Measurements from ENCODE around the gene ASCC3.

Gene ASCC3

GRCh38 chr6:100905067-100905466 is 23.9 kb upstream of the ASCC3 start:
- Histone ChIP-seq H3K36me3 (no peaks in the 10 kb centered on the region), H3K4me1 (ENCODE audit: control insufficient read depth in 1 of 2, insufficient read depth in 1 of 2, low read depth in 1 of 2, low read length in 1 of 2) (no peaks in the 10 kb centered on the region), H3K27ac (no peak overlapping the region), H3K4me3 (ENCODE audit: low read depth in 1 of 2, low read length in 1 of 2) (no peak overlapping the region), H3K9me3 (no peaks in the 10 kb centered on the region), H3K27me3 (no peaks in the 10 kb centered on the region)
- TF ChIP-seq, protein P1, sequence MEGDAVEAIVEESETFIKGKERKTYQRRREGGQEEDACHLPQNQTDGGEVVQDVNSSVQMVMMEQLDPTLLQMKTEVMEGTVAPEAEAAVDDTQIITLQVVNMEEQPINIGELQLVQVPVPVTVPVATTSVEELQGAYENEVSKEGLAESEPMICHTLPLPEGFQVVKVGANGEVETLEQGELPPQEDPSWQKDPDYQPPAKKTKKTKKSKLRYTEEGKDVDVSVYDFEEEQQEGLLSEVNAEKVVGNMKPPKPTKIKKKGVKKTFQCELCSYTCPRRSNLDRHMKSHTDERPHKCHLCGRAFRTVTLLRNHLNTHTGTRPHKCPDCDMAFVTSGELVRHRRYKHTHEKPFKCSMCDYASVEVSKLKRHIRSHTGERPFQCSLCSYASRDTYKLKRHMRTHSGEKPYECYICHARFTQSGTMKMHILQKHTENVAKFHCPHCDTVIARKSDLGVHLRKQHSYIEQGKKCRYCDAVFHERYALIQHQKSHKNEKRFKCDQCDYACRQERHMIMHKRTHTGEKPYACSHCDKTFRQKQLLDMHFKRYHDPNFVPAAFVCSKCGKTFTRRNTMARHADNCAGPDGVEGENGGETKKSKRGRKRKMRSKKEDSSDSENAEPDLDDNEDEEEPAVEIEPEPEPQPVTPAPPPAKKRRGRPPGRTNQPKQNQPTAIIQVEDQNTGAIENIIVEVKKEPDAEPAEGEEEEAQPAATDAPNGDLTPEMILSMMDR (IDR thresholded peaks at IDR 0.05) = no peak

DNA sequence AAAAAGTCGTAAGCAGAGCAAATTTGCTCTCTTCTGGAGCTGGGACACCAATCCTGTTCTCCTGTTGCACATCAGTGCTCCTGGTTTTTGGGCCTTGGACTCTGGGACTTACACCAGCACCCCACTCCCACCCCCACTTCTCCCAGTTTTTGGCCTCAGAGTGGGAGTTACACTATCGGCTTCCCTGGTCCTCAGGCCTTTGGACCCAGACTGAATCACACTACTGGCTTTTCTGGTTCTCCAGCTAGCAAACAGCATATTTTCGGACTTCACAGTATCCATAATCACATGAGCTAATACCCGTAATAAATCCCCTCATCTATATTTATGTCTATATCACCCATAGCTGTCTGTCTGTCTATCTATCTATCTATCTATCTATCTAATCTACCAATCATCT is 23.2 kb upstream of the ASCC3 start:
- H3K27me3 ChIP-seq = no peaks in the 10 kb centered on the region
- no peaks in the 10 kb centered on the region for H3K36me3 ChIP-seq
- H3K4me1 ChIP-seq (ENCODE audit: control insufficient read depth in 1 of 2, insufficient read depth in 1 of 2, low read depth in 1 of 2, low read length in 1 of 2) = no peaks in the 10 kb centered on the region
- TF ChIP-seq, protein P1 (IDR thresholded peaks at IDR 0.05) = no peak
- H3K27ac ChIP-seq = no peak overlapping the region
- no peak overlapping the region for H3K4me3 ChIP-seq (ENCODE audit: low read depth in 1 of 2, low read length in 1 of 2)
- H3K9me3 ChIP-seq = no peaks in the 10 kb centered on the region

DNA sequence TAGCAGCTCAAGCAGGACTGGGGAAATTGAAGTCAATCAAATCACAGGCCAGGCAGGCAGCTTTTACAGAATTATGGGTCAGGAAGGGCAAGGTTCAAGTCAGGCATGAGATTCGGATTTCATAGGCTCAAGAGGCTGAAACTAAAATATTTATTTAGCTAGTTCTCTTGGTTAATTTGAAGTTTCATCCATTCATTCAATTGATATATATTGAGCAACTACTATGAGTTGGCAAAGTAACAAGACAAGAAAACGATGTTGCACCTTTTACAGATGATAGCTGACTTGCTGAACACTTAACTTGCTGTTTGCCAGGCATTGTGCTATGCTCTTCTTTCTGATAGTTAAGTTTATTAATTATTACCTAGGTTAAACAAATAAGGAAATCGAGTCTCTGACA is 20.5 kb upstream of the ASCC3 start:
- Histone ChIP-seq H3K4me1 (ENCODE audit: control insufficient read depth in 1 of 2, insufficient read depth in 1 of 2, low read depth in 1 of 2, low read length in 1 of 2) (no peaks in the 10 kb centered on the region), H3K27ac (no peak overlapping the region), H3K27me3 (no peaks in the 10 kb centered on the region), H3K4me3 (ENCODE audit: low read depth in 1 of 2, low read length in 1 of 2) (no peak overlapping the region), H3K9me3 (no peaks in the 10 kb centered on the region), H3K36me3 (no peaks in the 10 kb centered on the region)
- TF ChIP-seq, protein P1 (IDR thresholded peaks at IDR 0.05) = no peak

DNA sequence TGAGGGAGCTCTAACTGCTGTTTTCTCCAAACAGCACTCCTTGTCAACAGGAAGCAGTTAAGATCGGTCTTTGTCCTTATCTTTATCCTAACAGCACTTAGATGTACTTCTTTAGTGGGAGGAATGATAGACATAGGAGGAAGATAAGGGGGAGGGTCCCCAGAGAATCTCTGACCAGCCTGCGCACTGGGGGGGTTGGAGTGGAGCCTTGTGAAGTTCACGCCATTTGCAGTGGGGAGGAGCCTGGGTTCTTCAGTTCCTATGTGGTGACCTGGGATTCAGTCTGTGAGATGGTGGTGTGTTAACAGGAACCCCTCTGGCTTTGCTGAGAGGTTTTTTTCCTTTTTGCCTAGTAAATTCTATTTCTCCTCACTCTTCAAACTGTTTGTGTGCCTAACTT is 18.1 kb upstream of the ASCC3 start:
- Histone ChIP-seq H3K27ac (no peak overlapping the region), H3K4me1 (ENCODE audit: control insufficient read depth in 1 of 2, insufficient read depth in 1 of 2, low read depth in 1 of 2, low read length in 1 of 2) (no peaks in the 10 kb centered on the region), H3K4me3 (ENCODE audit: low read depth in 1 of 2, low read length in 1 of 2) (no peak overlapping the region), H3K27me3 (no peaks in the 10 kb centered on the region), H3K36me3 (no peaks in the 10 kb centered on the region), H3K9me3 (no peaks in the 10 kb centered on the region)
- TF ChIP-seq, protein P1 (IDR thresholded peaks at IDR 0.05) = no peak

DNA sequence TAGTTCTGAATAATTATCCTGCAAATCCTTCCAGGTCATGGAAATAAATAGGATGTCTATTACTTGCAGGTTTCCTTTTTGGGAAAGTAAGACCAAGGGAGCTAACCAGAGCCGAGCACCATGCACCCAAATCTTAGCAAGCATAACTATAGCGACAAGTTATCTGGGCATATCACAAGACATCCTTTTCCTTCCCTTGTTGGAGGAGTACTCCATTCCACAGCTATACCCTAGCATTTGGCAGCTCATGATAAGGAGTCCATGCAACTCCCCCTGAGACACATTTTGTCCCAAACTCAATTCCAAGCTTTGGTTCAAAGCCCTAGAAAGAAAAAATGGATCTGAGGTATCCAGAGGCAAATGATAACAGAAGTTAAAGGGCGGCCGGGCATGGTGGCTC is 16.5 kb upstream of the ASCC3 start:
- no peak overlapping the region for H3K4me3 ChIP-seq (ENCODE audit: low read depth in 1 of 2, low read length in 1 of 2)
- TF ChIP-seq, protein P1 (IDR thresholded peaks at IDR 0.05) = no peak
- no peak overlapping the region for H3K27ac ChIP-seq
- H3K36me3 ChIP-seq = no peaks in the 10 kb centered on the region
- no peaks in the 10 kb centered on the region for H3K4me1 ChIP-seq (ENCODE audit: control insufficient read depth in 1 of 2, insufficient read depth in 1 of 2, low read depth in 1 of 2, low read length in 1 of 2)
- no peaks in the 10 kb centered on the region for H3K27me3 ChIP-seq
- no peaks in the 10 kb centered on the region for H3K9me3 ChIP-seq

DNA sequence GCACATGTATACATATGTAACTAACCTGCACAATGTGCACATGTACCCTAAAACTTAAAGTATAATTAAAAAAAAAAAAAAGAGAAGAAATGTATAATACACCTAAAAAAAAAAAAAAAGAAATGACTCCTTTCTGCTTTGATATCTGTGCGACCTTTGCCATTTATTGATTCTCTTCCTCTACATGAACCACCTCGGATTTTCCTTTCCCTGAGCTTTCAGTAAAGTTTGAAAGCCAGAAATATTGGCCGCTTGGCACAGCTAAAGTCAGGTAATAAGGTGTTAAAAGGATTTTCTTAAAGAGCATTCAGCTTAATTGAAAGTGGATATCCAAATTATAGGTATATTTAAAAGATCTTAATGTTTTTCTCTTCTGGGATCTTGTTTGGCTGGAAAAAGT is 12.6 kb upstream of the ASCC3 start:
- Histone ChIP-seq H3K27ac (no peak overlapping the region), H3K9me3 (no peaks in the 10 kb centered on the region), H3K27me3 (no peaks in the 10 kb centered on the region), H3K4me3 (ENCODE audit: low read depth in 1 of 2, low read length in 1 of 2) (no peak overlapping the region), H3K36me3 (no peaks in the 10 kb centered on the region), H3K4me1 (ENCODE audit: control insufficient read depth in 1 of 2, insufficient read depth in 1 of 2, low read depth in 1 of 2, low read length in 1 of 2) (no peaks in the 10 kb centered on the region)
- TF ChIP-seq, protein P1 (IDR thresholded peaks at IDR 0.05) = no peak
